Upper lobe of left lung (tissue), 6 donors: Measurements from ENCODE around the gene CACNB2. TPM values are rescaled to one million over a fixed set of nuclear protein-coding genes. Genes with fewer than 3 reads are reported as not detected.

ENCODE experiments used
- ATAC-seq, 2 donors: fragments of 200-7000 bp; cut with Tn5 transposase; one replicate each; pipeline ENCODE4 v1.9.1; 2022; ENCODE audit warnings: mild to moderate bottlenecking in 2 of 2, moderate library complexity in 2 of 2; ENCODE audit not compliant: low FRiP score in 2 of 2
- DNase-seq, 2 donors: peaks; one replicate each; pipeline ENCODE4 v3.0.0-alpha.2; 2019 to 2020
- H3K27ac ChIP-seq, 4 donors: fragments of 200-600 bp; sonication (generic); one replicate each; pipeline ENCODE4 v1.5.1; 2016 to 2019
- H3K27me3 ChIP-seq, 4 donors: fragments of 200-600 bp; sonication (generic); one replicate each; pipeline ENCODE4 v1.5.1; 2017 to 2019
- H3K36me3 ChIP-seq, 4 donors: fragments of 200-600 bp; sonication (generic); one replicate each; pipeline ENCODE4 v1.5.1; 2016 to 2019
- H3K4me1 ChIP-seq, 4 donors: fragments of 200-600 bp; sonication (generic); one replicate each; pipeline ENCODE4 v1.5.1; 2018 to 2019
- H3K4me3 ChIP-seq, 4 donors: fragments of 200-600 bp; sonication (generic); one replicate each; pipeline ENCODE4 v1.5.1; 2017 to 2019; ENCODE audit warnings: mild to moderate bottlenecking in 2 of 4, moderate library complexity in 1 of 4
- H3K9me3 ChIP-seq, 4 donors: fragments of 200-600 bp; sonication (generic); one replicate each; pipeline ENCODE4 v1.5.1; 2018 to 2019
- EP300 ChIP-seq, 4 donors: sonication (generic); formaldehyde crosslinking; IDR thresholded peaks; one replicate each; pipeline ENCODE4 v1.5.1; 2017; ENCODE audit warnings: antibody characterized with exemption in 4 of 4, control low read depth in 2 of 4
- POLR2A ChIP-seq, 4 donors: fragments of 450-650 bp; IDR thresholded peaks; one replicate each; pipeline ENCODE4 v1.5.1; 2016 to 2017; ENCODE audit warnings: antibody characterized with exemption in 4 of 4, mild to moderate bottlenecking in 2 of 4
- POLR2AphosphoS5 ChIP-seq, 2 donors: sonication (generic); formaldehyde crosslinking; IDR thresholded peaks; one replicate each; pipeline ENCODE4 v1.5.1; 2017; ENCODE audit warnings: antibody characterized with exemption in 2 of 2
- WGBS, 2 donors: methylation state at CpG; one replicate each; pipeline ENCODE4 v1.1.5; 2017 to 2018; 5-methylcytosine and 5-hydroxymethylcytosine counted together
- total RNA-seq, 6 donors: library from RNA; depleted of rRNA in 4 of 6; stranded (reverse); fragments of >200 nt in 4 of 6; gene quantifications; one replicate each; pipeline versions ENCODE4 v1.1.0 to v1.2.1, GENCODE V29; 2016 to 2021
- TF ChIP-seq, protein P1 (sequence below), 6 experiments: fragments of 450-650 bp in 4 of 6; fragments of 200-600 bp in 2 of 6; sonication (generic) in 2 of 6; IDR thresholded peaks; one replicate each; pipeline ENCODE4 v1.5.1; 2016 to 2019; ENCODE audit warnings: antibody characterized with exemption in 6 of 6
- donor health status: DM: no; HTN: no; CAD: no; lungs with moderate emphysema.
- donor health status: DM: no; HTN: yes; CAD: no; lungs with severe emphysema.

Gene CACNB2
- total RNA-seq, 6 donors from 2014 or later = 1.4 to 6.3 (median 2.9) TPM

- no peak for DNase-seq
- Histone ChIP-seq H3K4me1 (no peaks in the 10 kb centered on the region), H3K27ac (no peak overlapping the region), H3K9me3 (no peaks in the 10 kb centered on the region), H3K27me3 (no peaks in the 10 kb centered on the region), H3K4me3 (no peak overlapping the region), H3K36me3 (no peaks in the 10 kb centered on the region)
- ATAC-seq = no peak
- TF ChIP-seq POLR2A (IDR thresholded peaks at IDR 0.05) = no peak
- no peak for TF ChIP-seq POLR2AphosphoS5 (IDR thresholded peaks at IDR 0.05)
- TF ChIP-seq, protein P1, sequence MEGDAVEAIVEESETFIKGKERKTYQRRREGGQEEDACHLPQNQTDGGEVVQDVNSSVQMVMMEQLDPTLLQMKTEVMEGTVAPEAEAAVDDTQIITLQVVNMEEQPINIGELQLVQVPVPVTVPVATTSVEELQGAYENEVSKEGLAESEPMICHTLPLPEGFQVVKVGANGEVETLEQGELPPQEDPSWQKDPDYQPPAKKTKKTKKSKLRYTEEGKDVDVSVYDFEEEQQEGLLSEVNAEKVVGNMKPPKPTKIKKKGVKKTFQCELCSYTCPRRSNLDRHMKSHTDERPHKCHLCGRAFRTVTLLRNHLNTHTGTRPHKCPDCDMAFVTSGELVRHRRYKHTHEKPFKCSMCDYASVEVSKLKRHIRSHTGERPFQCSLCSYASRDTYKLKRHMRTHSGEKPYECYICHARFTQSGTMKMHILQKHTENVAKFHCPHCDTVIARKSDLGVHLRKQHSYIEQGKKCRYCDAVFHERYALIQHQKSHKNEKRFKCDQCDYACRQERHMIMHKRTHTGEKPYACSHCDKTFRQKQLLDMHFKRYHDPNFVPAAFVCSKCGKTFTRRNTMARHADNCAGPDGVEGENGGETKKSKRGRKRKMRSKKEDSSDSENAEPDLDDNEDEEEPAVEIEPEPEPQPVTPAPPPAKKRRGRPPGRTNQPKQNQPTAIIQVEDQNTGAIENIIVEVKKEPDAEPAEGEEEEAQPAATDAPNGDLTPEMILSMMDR (IDR thresholded peaks at IDR 0.05) = no peak
- no peak for TF ChIP-seq EP300 (IDR thresholded peaks at IDR 0.05)
- WGBS, 2 donors = 78 to 81% methylated on average over 9 of the region's 9 CpGs
These were observed 153.6 kb downstream of the CACNB2 start for GRCh38 chr10:18293536-18294510.

DNA sequence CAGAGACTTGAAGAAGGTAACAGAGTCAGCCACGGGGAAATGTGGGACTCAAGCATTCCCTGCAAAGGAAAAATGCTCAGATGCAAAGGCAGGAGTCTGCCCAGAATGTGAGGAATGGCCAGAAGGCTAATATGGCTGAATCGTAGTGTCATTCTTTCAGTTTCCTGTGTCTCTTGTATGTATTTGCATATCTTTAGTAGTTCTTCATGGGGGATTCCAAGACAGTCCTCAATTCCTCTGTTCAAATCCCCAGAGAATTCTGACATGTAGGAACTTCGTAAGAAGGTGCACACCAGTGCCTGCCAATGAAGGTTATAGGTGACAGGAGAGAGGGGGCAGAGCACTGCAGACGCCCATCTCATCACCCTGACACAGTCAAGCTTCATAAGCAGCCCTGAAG is 154.4 kb downstream of the CACNB2 start:
- no peaks in the 10 kb centered on the region for H3K27me3 ChIP-seq
- WGBS, 2 donors = 71 to 73% methylated on average over 4 of the region's 4 CpGs

GRCh38 chr10:18297659-18298058 is 157.4 kb downstream of the CACNB2 start:
- DNase-seq = no peak
- H3K4me3 ChIP-seq = no peak overlapping the region
- ATAC-seq = no peak

More for the DNA sequence above, 154.4 kb downstream of the CACNB2 start:
- no peaks in the 10 kb centered on the region for H3K4me1 ChIP-seq
- H3K36me3 ChIP-seq = no peaks in the 10 kb centered on the region
- no peak overlapping the region for H3K27ac ChIP-seq
- no peak for ATAC-seq
- TF ChIP-seq, protein P1 (IDR thresholded peaks at IDR 0.05) = no peak
- TF ChIP-seq POLR2AphosphoS5 (IDR thresholded peaks at IDR 0.05) (no peak), POLR2A (IDR thresholded peaks at IDR 0.05) (no peak), EP300 (IDR thresholded peaks at IDR 0.05) (no peak)
- DNase-seq = no peak
- no peak overlapping the region for H3K4me3 ChIP-seq
- no peaks in the 10 kb centered on the region for H3K9me3 ChIP-seq

DNA sequence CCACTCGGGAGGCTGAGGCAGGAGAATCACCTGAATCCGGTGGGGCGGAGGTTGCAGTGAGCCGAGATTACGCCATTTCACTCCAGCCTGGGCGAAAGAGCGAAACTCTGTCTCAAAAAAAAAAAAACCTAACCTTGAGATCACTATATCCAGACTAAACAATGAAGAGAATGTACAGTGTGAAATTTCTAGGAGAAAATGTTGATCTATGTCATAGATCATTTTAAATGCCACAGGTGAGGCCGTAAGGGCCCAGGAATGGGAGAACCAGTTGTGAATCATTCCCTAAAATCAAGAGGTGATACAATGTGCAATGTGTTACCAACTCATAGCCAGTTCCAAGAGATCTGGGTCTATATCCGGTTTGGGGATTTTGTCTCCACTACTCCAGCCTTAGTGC is 158.0 kb downstream of the CACNB2 start:
- WGBS, 2 donors = 90 to 91% methylated on average over 9 of the region's 9 CpGs
- no peak for TF ChIP-seq POLR2AphosphoS5 (IDR thresholded peaks at IDR 0.05)
- TF ChIP-seq EP300 (IDR thresholded peaks at IDR 0.05) = no peak
- TF ChIP-seq, protein P1 (IDR thresholded peaks at IDR 0.05) = no peak
- no peak for TF ChIP-seq POLR2A (IDR thresholded peaks at IDR 0.05)
- H3K4me1 ChIP-seq = no peaks in the 10 kb centered on the region
- H3K9me3 ChIP-seq = no peaks in the 10 kb centered on the region
- no peak overlapping the region for H3K27ac ChIP-seq
- no peak for ATAC-seq
- no peak for DNase-seq
- H3K4me3 ChIP-seq = no peak overlapping the region
- no peaks in the 10 kb centered on the region for H3K36me3 ChIP-seq
- H3K27me3 ChIP-seq = no peaks in the 10 kb centered on the region

More at GRCh38 chr10:18297659-18298058, 157.4 kb downstream of the CACNB2 start:
- no peak overlapping the region for H3K27ac ChIP-seq
- WGBS, 2 donors = 72 to 74% methylated on average over 5 of the region's 5 CpGs
- H3K27me3 ChIP-seq = no peaks in the 10 kb centered on the region
- TF ChIP-seq EP300 (IDR thresholded peaks at IDR 0.05) = no peak
- TF ChIP-seq POLR2A (IDR thresholded peaks at IDR 0.05) = no peak
- H3K9me3 ChIP-seq = no peaks in the 10 kb centered on the region
- H3K4me1 ChIP-seq = no peaks in the 10 kb centered on the region
- H3K36me3 ChIP-seq = no peaks in the 10 kb centered on the region

DNA sequence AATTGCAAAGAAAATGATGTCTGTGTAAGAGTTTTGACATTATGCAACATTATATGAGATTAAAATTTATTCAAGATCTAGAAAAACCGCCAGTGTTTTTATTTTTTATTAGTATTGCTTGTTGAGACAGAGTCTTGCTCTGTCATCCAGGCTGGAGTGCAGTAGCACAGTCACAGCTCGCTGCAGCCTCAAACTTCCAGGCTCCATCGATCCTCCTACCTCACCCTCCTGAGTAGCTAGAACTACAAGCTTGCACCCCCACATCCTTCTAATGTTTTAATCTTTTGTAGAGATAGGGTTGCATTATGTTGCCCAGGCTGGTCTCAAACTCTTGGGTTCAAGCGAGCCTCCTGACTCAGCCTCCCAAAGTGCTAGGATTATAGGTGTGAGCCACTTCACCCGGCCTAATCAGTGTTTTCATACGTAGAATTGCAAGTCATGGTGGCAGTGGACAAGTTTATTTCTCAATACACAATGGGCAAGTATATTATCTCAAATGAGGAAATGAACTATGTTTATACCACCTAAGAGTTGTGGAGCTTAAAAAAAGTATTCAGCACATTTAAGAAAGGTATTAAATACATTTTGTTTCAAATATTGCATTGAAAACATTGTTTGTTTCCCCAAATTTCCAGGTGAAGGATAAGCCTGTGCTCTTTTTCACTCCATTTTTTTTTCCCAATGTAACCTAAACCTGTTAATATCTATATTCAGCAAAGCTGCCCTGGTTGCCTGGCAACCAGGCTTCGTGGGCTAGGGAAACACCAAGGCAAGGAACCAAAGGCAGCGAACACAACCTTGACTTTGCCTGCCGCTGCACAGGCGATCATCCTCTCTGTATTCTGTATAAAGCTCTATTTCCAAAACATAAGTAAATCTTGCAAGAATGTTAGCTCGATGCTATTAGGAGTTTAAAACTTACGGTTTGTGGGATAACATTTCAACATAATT is 163.9 kb downstream of the CACNB2 start:
- DNase-seq = no peak
- WGBS, 2 donors = 64 to 67% methylated on average over 12 of the region's 12 CpGs
- Histone ChIP-seq H3K36me3 (no peaks in the 10 kb centered on the region), H3K27ac (no peak overlapping the region), H3K4me1 (no peaks in the 10 kb centered on the region), H3K4me3 (no peak overlapping the region), H3K9me3 (no peaks in the 10 kb centered on the region), H3K27me3 (no peaks in the 10 kb centered on the region)
- TF ChIP-seq POLR2A (IDR thresholded peaks at IDR 0.05) (no peak), EP300 (IDR thresholded peaks at IDR 0.05) (no peak), POLR2AphosphoS5 (IDR thresholded peaks at IDR 0.05) (no peak)
- TF ChIP-seq, protein P1 (IDR thresholded peaks at IDR 0.05) = no peak
- no peak for ATAC-seq
